ENCODE data around the gene LRP1. TPM values are rescaled to one million over a fixed set of nuclear protein-coding genes. Genes with fewer than 3 reads are reported as not detected.
A peak's percentile ranks its signal among the peaks of the same experiment; 100 is the strongest.

Gene LRP1
- total and polyA plus RNA-seq, 2 experiments from 2014 or later, result 26.6 to 145 TPM

DNA sequence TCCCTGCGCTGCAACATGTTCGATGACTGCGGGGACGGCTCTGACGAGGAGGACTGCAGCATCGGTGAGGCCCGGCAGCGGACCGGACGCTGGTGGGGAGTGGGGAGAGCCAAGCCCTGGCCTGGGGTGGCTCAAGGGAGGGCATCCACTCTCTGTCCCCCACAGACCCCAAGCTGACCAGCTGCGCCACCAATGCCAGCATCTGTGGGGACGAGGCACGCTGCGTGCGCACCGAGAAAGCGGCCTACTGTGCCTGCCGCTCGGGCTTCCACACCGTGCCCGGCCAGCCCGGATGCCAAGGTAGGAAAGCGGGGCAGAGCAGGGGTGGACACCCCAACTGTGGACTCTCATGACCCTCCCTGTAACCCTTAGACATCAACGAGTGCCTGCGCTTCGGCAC is 76.9 kb downstream of the LRP1 start:
- H3K4me1 ChIP-seq (ENCODE audit: insufficient read depth), result no peaks in the 10 kb centered on the region
- no peak for DNase-seq (ENCODE audit: low spot score)
- H3K4me2 ChIP-seq, result no peak overlapping the region
- Mint-ChIP-seq H3K9me3 (no peaks in the 10 kb centered on the region; the same call in 2 of the 3 replicates), H3K27me3 (ENCODE audit: insufficient read depth, low read depth, poor library complexity) (peaks cover 18% of the 10 kb centered on the region), H3K4me3 (no peak overlapping the region), H3K4me1 (no peaks in the 10 kb centered on the region), H3K36me3 (ENCODE audit: low read depth) (peaks cover 86% of the 10 kb centered on the region), H3K27ac (no peak overlapping the region)
- no peaks in the 10 kb centered on the region for H3F3A ChIP-seq (replicated peaks; ENCODE audit: low read depth)
- H2AFZ ChIP-seq, result no peak overlapping the region
- no peak for ATAC-seq
- no peaks in the 10 kb centered on the region for H3K79me2 ChIP-seq (replicated peaks; ENCODE audit: insufficient read depth)
- peaks cover 19% of the 10 kb centered on the region for H3K36me3 ChIP-seq (ENCODE audit: insufficient read depth)
- H3K9me2 ChIP-seq (ENCODE audit: insufficient read depth), result no peaks in the 10 kb centered on the region
- TF ChIP-seq POLR2AphosphoS5 (IDR thresholded peaks at IDR 0.05; ENCODE audit: low read depth) (peak; percentile 14; the same call in 1 of the 2 replicates), STAT1 (IDR thresholded peaks at IDR 0.05; ENCODE audit: unreplicated experiment) (no peak)
- H4K20me1 ChIP-seq (replicated peaks; ENCODE audit: insufficient read depth), result no peaks in the 10 kb centered on the region; the same call in 1 of the 2 replicates
- H3K27ac ChIP-seq (ENCODE audit: low read depth), result no peak overlapping the region
- H3K27me3 ChIP-seq (ENCODE audit: insufficient read depth), result no peaks in the 10 kb centered on the region
- no peak overlapping the region for H3K4me3 ChIP-seq

DNA sequence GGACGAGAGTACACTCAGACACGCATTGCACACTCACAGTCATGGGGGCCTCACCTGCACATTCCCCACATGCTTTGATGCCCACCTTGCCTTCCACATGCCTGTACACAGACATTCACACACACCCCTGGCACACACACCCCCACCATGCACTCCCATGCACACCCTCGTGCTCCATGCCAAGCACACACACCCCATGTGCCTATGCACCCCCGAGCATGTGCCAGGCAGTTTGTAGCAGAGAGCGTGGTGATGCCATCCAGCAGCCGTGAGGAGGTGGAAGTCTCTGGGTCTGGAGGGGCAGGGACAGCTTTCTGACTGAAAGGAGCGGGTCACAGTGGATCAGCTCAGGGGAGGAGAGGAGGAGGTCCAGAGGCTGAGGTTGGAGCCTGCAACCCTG is 77.6 kb downstream of the LRP1 start:
- no peaks in the 10 kb centered on the region for H3F3A ChIP-seq (replicated peaks; ENCODE audit: low read depth)
- H3K9me2 ChIP-seq (ENCODE audit: insufficient read depth), result no peaks in the 10 kb centered on the region
- no peak overlapping the region for H2AFZ ChIP-seq
- no peaks in the 10 kb centered on the region; the same call in 1 of the 2 replicates for H4K20me1 ChIP-seq (replicated peaks; ENCODE audit: insufficient read depth)
- Mint-ChIP-seq H3K4me1 (no peaks in the 10 kb centered on the region), H3K27ac (no peak overlapping the region), H3K9me3 (no peaks in the 10 kb centered on the region; the same call in 2 of the 3 replicates), H3K27me3 (ENCODE audit: insufficient read depth, low read depth, poor library complexity) (peaks cover 18% of the 10 kb centered on the region), H3K4me3 (no peak overlapping the region), H3K36me3 (ENCODE audit: low read depth) (peaks cover 88% of the 10 kb centered on the region)
- no peak overlapping the region for H3K4me3 ChIP-seq
- DNase-seq (ENCODE audit: low spot score) (no peak), ATAC-seq (no peak)
- H3K4me2 ChIP-seq, result no peak overlapping the region
- H3K27me3 ChIP-seq (ENCODE audit: insufficient read depth), result no peaks in the 10 kb centered on the region
- no peaks in the 10 kb centered on the region for H3K79me2 ChIP-seq (replicated peaks; ENCODE audit: insufficient read depth)
- H3K27ac ChIP-seq (ENCODE audit: low read depth), result no peak overlapping the region
- H3K36me3 ChIP-seq (ENCODE audit: insufficient read depth), result peaks cover 19% of the 10 kb centered on the region
- no peaks in the 10 kb centered on the region for H3K4me1 ChIP-seq (ENCODE audit: insufficient read depth)
- TF ChIP-seq, protein P1, sequence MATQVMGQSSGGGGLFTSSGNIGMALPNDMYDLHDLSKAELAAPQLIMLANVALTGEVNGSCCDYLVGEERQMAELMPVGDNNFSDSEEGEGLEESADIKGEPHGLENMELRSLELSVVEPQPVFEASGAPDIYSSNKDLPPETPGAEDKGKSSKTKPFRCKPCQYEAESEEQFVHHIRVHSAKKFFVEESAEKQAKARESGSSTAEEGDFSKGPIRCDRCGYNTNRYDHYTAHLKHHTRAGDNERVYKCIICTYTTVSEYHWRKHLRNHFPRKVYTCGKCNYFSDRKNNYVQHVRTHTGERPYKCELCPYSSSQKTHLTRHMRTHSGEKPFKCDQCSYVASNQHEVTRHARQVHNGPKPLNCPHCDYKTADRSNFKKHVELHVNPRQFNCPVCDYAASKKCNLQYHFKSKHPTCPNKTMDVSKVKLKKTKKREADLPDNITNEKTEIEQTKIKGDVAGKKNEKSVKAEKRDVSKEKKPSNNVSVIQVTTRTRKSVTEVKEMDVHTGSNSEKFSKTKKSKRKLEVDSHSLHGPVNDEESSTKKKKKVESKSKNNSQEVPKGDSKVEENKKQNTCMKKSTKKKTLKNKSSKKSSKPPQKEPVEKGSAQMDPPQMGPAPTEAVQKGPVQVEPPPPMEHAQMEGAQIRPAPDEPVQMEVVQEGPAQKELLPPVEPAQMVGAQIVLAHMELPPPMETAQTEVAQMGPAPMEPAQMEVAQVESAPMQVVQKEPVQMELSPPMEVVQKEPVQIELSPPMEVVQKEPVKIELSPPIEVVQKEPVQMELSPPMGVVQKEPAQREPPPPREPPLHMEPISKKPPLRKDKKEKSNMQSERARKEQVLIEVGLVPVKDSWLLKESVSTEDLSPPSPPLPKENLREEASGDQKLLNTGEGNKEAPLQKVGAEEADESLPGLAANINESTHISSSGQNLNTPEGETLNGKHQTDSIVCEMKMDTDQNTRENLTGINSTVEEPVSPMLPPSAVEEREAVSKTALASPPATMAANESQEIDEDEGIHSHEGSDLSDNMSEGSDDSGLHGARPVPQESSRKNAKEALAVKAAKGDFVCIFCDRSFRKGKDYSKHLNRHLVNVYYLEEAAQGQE (IDR thresholded peaks at IDR 0.05; ENCODE audit: unreplicated experiment), result no peak
- TF ChIP-seq POLR2AphosphoS5 (IDR thresholded peaks at IDR 0.05; ENCODE audit: low read depth) (no peak), EZH2 (IDR thresholded peaks at IDR 0.05; ENCODE audit: low read depth, unreplicated experiment) (no peak), NANOG (IDR thresholded peaks at IDR 0.05; ENCODE audit: borderline replicate concordance) (no peak), ZNF114 (CRISPR knock-in tag; IDR thresholded peaks at IDR 0.05) (no peak), ZNF331 (CRISPR knock-in tag; IDR thresholded peaks at IDR 0.05; ENCODE audit: low read depth) (no peak), STAT1 (IDR thresholded peaks at IDR 0.05; ENCODE audit: unreplicated experiment) (no peak), CREB1 (CRISPR knock-in tag; IDR thresholded peaks at IDR 0.05; ENCODE audit: low read depth) (no peak)
- TF ChIP-seq, protein P2, sequence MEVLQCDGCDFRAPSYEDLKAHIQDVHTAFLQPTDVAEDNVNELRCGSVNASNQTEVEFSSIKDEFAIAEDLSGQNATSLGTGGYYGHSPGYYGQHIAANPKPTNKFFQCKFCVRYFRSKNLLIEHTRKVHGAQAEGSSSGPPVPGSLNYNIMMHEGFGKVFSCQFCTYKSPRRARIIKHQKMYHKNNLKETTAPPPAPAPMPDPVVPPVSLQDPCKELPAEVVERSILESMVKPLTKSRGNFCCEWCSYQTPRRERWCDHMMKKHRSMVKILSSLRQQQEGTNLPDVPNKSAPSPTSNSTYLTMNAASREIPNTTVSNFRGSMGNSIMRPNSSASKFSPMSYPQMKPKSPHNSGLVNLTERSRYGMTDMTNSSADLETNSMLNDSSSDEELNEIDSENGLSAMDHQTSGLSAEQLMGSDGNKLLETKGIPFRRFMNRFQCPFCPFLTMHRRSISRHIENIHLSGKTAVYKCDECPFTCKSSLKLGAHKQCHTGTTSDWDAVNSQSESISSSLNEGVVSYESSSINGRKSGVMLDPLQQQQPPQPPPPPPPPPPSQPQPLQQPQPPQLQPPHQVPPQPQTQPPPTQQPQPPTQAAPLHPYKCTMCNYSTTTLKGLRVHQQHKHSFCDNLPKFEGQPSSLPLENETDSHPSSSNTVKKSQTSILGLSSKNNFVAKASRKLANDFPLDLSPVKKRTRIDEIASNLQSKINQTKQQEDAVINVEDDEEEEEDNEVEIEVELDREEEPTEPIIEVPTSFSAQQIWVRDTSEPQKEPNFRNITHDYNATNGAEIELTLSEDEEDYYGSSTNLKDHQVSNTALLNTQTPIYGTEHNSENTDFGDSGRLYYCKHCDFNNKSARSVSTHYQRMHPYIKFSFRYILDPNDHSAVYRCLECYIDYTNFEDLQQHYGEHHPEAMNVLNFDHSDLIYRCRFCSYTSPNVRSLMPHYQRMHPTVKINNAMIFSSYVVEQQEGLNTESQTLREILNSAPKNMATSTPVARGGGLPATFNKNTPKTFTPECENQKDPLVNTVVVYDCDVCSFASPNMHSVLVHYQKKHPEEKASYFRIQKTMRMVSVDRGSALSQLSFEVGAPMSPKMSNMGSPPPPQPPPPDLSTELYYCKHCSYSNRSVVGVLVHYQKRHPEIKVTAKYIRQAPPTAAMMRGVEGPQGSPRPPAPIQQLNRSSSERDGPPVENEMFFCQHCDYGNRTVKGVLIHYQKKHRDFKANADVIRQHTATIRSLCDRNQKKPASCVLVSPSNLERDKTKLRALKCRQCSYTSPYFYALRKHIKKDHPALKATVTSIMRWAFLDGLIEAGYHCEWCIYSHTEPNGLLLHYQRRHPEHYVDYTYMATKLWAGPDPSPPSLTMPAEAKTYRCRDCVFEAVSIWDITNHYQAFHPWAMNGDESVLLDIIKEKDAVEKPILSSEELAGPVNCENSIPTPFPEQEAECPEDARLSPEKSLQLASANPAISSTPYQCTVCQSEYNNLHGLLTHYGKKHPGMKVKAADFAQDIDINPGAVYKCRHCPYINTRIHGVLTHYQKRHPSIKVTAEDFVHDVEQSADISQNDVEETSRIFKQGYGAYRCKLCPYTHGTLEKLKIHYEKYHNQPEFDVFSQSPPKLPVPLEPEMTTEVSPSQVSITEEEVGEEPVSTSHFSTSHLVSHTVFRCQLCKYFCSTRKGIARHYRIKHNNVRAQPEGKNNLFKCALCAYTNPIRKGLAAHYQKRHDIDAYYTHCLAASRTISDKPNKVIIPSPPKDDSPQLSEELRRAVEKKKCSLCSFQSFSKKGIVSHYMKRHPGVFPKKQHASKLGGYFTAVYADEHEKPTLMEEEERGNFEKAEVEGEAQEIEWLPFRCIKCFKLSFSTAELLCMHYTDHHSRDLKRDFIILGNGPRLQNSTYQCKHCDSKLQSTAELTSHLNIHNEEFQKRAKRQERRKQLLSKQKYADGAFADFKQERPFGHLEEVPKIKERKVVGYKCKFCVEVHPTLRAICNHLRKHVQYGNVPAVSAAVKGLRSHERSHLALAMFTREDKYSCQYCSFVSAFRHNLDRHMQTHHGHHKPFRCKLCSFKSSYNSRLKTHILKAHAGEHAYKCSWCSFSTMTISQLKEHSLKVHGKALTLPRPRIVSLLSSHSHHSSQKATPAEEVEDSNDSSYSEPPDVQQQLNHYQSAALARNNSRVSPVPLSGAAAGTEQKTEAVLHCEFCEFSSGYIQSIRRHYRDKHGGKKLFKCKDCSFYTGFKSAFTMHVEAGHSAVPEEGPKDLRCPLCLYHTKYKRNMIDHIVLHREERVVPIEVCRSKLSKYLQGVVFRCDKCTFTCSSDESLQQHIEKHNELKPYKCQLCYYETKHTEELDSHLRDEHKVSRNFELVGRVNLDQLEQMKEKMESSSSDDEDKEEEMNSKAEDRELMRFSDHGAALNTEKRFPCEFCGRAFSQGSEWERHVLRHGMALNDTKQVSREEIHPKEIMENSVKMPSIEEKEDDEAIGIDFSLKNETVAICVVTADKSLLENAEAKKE (CRISPR knock-in tag; IDR thresholded peaks at IDR 0.05), result no peak
- TF ChIP-seq, protein P3, sequence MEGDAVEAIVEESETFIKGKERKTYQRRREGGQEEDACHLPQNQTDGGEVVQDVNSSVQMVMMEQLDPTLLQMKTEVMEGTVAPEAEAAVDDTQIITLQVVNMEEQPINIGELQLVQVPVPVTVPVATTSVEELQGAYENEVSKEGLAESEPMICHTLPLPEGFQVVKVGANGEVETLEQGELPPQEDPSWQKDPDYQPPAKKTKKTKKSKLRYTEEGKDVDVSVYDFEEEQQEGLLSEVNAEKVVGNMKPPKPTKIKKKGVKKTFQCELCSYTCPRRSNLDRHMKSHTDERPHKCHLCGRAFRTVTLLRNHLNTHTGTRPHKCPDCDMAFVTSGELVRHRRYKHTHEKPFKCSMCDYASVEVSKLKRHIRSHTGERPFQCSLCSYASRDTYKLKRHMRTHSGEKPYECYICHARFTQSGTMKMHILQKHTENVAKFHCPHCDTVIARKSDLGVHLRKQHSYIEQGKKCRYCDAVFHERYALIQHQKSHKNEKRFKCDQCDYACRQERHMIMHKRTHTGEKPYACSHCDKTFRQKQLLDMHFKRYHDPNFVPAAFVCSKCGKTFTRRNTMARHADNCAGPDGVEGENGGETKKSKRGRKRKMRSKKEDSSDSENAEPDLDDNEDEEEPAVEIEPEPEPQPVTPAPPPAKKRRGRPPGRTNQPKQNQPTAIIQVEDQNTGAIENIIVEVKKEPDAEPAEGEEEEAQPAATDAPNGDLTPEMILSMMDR (conservative IDR thresholded peaks at IDR 0.05; ENCODE audit: low read depth in 2 of 2), result no peak
